NB4 (cell line): Measurements from ENCODE around the gene ENHO.

Experiments used
- POLR2A ChIP-seq: IDR thresholded peaks from 2 replicates; pipeline ENCODE4 v1.6.1; 2011; ENCODE audit warnings: mild to moderate bottlenecking; ENCODE audit not compliant: insufficient read length; ENCODE audit errors: extremely low read depth
- TF ChIP-seq, protein P1 (sequence below): IDR thresholded peaks from one replicate; pipeline ENCODE4 v1.5.1; 2012; ENCODE audit warnings: low read depth, low read length
- TF ChIP-seq, protein P2 (sequence below): IDR thresholded peaks from 2 replicates; pipeline ENCODE4 v1.6.1; 2011; ENCODE audit warnings: low read depth, low read length

DNA sequence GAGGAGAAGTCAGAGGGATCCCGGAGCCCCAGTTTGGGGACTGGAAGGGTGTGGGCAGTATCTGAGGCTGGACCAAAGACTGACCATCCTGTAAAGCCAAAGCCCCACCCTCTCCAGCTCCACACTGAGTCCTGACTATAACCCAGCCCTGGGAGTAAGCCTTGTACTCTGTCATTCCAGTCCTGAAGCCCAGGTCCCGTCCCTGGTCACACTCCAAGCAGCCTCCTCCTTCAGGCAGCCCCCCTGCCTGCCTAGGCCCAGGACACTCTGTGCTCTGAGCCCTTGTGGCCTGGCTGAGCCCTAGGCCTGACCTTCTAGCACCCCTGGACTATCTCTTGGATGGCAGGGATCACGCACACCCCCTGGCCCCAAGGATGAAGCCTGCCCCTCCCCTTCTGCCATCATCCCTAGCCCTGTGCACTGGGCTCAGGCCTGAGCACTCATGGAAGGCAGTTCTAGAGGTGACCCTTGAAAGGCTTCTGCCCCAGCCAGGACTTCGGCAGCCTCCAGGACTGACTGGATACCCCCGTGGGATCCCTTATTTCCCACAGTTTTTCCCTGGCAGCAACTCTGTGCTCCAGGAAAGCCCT lies 28.0 kb upstream of the ENHO start:
- TF ChIP-seq, protein P1, sequence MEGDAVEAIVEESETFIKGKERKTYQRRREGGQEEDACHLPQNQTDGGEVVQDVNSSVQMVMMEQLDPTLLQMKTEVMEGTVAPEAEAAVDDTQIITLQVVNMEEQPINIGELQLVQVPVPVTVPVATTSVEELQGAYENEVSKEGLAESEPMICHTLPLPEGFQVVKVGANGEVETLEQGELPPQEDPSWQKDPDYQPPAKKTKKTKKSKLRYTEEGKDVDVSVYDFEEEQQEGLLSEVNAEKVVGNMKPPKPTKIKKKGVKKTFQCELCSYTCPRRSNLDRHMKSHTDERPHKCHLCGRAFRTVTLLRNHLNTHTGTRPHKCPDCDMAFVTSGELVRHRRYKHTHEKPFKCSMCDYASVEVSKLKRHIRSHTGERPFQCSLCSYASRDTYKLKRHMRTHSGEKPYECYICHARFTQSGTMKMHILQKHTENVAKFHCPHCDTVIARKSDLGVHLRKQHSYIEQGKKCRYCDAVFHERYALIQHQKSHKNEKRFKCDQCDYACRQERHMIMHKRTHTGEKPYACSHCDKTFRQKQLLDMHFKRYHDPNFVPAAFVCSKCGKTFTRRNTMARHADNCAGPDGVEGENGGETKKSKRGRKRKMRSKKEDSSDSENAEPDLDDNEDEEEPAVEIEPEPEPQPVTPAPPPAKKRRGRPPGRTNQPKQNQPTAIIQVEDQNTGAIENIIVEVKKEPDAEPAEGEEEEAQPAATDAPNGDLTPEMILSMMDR: no peak
- TF ChIP-seq, protein P2, sequence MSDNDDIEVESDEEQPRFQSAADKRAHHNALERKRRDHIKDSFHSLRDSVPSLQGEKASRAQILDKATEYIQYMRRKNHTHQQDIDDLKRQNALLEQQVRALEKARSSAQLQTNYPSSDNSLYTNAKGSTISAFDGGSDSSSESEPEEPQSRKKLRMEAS: no peak
- no peak for TF ChIP-seq POLR2A
